GM12865 (cell line): ENCODE measurements around the gene THSD7B.
A peak's percentile ranks its signal among the peaks of the same experiment; 100 is the strongest.

Experiments used
- DNase-seq: peaks from one replicate; pipeline ENCODE4 v3.0.0; 2010; ENCODE audit warnings: low read depth
- H3K4me3 ChIP-seq: 2 replicates; pipeline ENCODE4 v1.5.1; 2011; ENCODE audit warnings: mild to moderate bottlenecking, low read depth, low read length, control low read depth
- CTCF ChIP-seq: IDR thresholded peaks from 2 replicates; pipeline ENCODE4 v1.5.1; 2011; ENCODE audit warnings: low read length, control low read depth, low read depth, inconsistent platforms; ENCODE audit not compliant: insufficient read depth; ENCODE audit errors: missing control alignments

THSD7B gene

GRCh38 chr2:136919682-136920081 is 154.3 kb downstream of the THSD7B start:
- no peak overlapping the region for H3K4me3 ChIP-seq
- no peak for DNase-seq
- no peak for TF ChIP-seq CTCF

- no peak for DNase-seq
- no peak for TF ChIP-seq CTCF
- no peak overlapping the region for H3K4me3 ChIP-seq
Measured at GRCh38 chr2:136920652-136921333, 155.4 kb downstream of the THSD7B start.

GRCh38 chr2:136927156-136927555 is 161.8 kb downstream of the THSD7B start:
- no peak for DNase-seq
- H3K4me3 ChIP-seq: no peak overlapping the region
- TF ChIP-seq CTCF: no peak

GRCh38 chr2:136929531-136929930 is 164.2 kb downstream of the THSD7B start:
- DNase-seq: no peak
- no peak overlapping the region for H3K4me3 ChIP-seq
- TF ChIP-seq CTCF: no peak

GRCh38 chr2:136932700-136933099 is 167.4 kb downstream of the THSD7B start:
- H3K4me3 ChIP-seq: no peak overlapping the region
- TF ChIP-seq CTCF: peak; percentile 50
- peak; percentile 34 for DNase-seq

GRCh38 chr2:136935119-136935518 is 169.8 kb downstream of the THSD7B start:
- DNase-seq: no peak
- no peak overlapping the region for H3K4me3 ChIP-seq
- TF ChIP-seq CTCF: no peak

- no peak for DNase-seq
- H3K4me3 ChIP-seq: no peak overlapping the region
- TF ChIP-seq CTCF: no peak
Measured at GRCh38 chr2:136956050-136956449, 190.7 kb downstream of the THSD7B start.
